CD14-positive monocyte (primary cell): Measurements from ENCODE around the gene MAP2K5. TPM values are rescaled to one million over a fixed set of nuclear protein-coding genes. Genes with fewer than 3 reads are reported as not detected.

Experiments
- DNase-seq, 3 donors: peaks; one replicate each; pipeline ENCODE4 v3.0.0-alpha.2; 2011 to 2022
- H2AFZ ChIP-seq: 2 replicates; pipeline ENCODE4 v1.6.0; 2012; ENCODE audit warnings: mild to moderate bottlenecking, low read depth, low read length, inconsistent platforms; ENCODE audit not compliant: insufficient read depth, poor library complexity, severe bottlenecking
- H3K27ac ChIP-seq, 2 donors: 1 replicate in 1 of 2; 2 replicates in 1 of 2; pipeline ENCODE4 v1.5.1; 2012 to 2013; ENCODE audit warnings: low read length in 2 of 2, control low read depth in 1 of 2, inconsistent platforms in 1 of 2, low read depth in 1 of 2, mild to moderate bottlenecking in 1 of 2
- H3K27me3 ChIP-seq, 2 donors: one replicate each; pipeline versions ENCODE4 v1.6.0 to v1.6.1; 2011 to 2013; ENCODE audit warnings: low read length in 2 of 2; ENCODE audit not compliant: control insufficient read depth in 2 of 2, insufficient read depth in 2 of 2
- H3K36me3 ChIP-seq, 2 donors: replicated peaks in 1 of 2; 1 replicate in 1 of 2; 2 replicates in 1 of 2; pipeline versions ENCODE4 v1.5.1 to v1.6.1; 2012 to 2013; ENCODE audit warnings: low read length in 2 of 2, control low read depth in 1 of 2, inconsistent platforms in 1 of 2, mild to moderate bottlenecking in 1 of 2; ENCODE audit not compliant: insufficient read depth in 2 of 2, control insufficient read depth in 1 of 2
- H3K4me1 ChIP-seq, 2 donors: 1 replicate in 1 of 2; 2 replicates in 1 of 2; pipeline versions ENCODE4 v1.5.1 to v1.6.1; 2012 to 2013; ENCODE audit warnings: low read length in 2 of 2, control low read depth in 1 of 2, inconsistent platforms in 1 of 2, mild to moderate bottlenecking in 1 of 2, moderate library complexity in 1 of 2; ENCODE audit not compliant: insufficient read depth in 2 of 2, control insufficient read depth in 1 of 2
- H3K4me2 ChIP-seq: replicated peaks from 2 replicates; pipeline ENCODE3; 2012; ENCODE audit warnings: low read length, moderate library complexity, mild to moderate bottlenecking; ENCODE audit not compliant: poor library complexity, severe bottlenecking; ENCODE audit errors: extremely low read depth
- H3K4me3 ChIP-seq, 3 experiments: fragments of 200-600 bp in 1 of 3; sonication (generic) in 1 of 3; replicated peaks in 1 of 3; 1 replicate in 2 of 3; 2 replicates in 1 of 3; pipeline ENCODE4 v1.5.1; 2011 to 2013; ENCODE audit warnings: low read length in 3 of 3, mild to moderate bottlenecking in 3 of 3, control low read depth in 2 of 3, low read depth in 2 of 3, inconsistent platforms in 1 of 3, moderate library complexity in 1 of 3
- H3K79me2 ChIP-seq: 2 replicates; pipeline ENCODE4 v1.6.0; 2012; ENCODE audit warnings: mild to moderate bottlenecking, control low read depth, inconsistent platforms, low read length, moderate library complexity; ENCODE audit not compliant: insufficient read depth
- H3K9ac ChIP-seq: 2 replicates; pipeline ENCODE4 v1.6.0; 2017; ENCODE audit warnings: low read length, mild to moderate bottlenecking; ENCODE audit not compliant: insufficient read depth, poor library complexity, severe bottlenecking
- H3K9me3 ChIP-seq, 2 donors: replicated peaks in 1 of 2; 1 replicate in 1 of 2; 2 replicates in 1 of 2; pipeline versions ENCODE4 v1.5.1 to v1.6.1; 2012 to 2013; ENCODE audit warnings: low read length in 2 of 2, control low read depth in 1 of 2; ENCODE audit not compliant: control insufficient read depth in 1 of 2, insufficient read depth in 1 of 2
- H4K20me1 ChIP-seq: 2 replicates; pipeline ENCODE4 v1.6.0; 2012; ENCODE audit warnings: mild to moderate bottlenecking, low read length, control low read depth, moderate library complexity; ENCODE audit not compliant: insufficient read depth
- H3K27ac Mint-ChIP-seq, 7 donors: one replicate each; pipeline ENCODE4 v1.8.0; 2020; ENCODE audit warnings: mild to moderate bottlenecking in 7 of 7, mixed read lengths in 7 of 7, moderate library complexity in 6 of 7, inconsistent platforms in 2 of 7
- H3K27me3 Mint-ChIP-seq, 3 donors: one replicate each; pipeline ENCODE4 v1.8.0; 2021 to 2022; ENCODE audit warnings: low read depth in 3 of 3, mild to moderate bottlenecking in 3 of 3, mixed read lengths in 3 of 3, moderate library complexity in 3 of 3, inconsistent platforms in 1 of 3
- H3K36me3 Mint-ChIP-seq, 2 donors: one replicate each; pipeline ENCODE4 v1.8.0; 2020; ENCODE audit warnings: mixed read lengths in 2 of 2, inconsistent platforms in 1 of 2, mild to moderate bottlenecking in 1 of 2
- H3K4me1 Mint-ChIP-seq: one replicate; pipeline ENCODE4 v1.8.0; 2020; ENCODE audit warnings: mild to moderate bottlenecking, mixed read lengths
- H3K4me3 Mint-ChIP-seq, 2 donors: one replicate each; pipeline ENCODE4 v1.8.0; 2020; ENCODE audit warnings: mild to moderate bottlenecking in 2 of 2, mixed read lengths in 2 of 2, moderate library complexity in 1 of 2
- H3K9me3 Mint-ChIP-seq, 7 donors: one replicate each; pipeline ENCODE4 v1.8.0; 2020 to 2022; ENCODE audit warnings: mixed read lengths in 7 of 7, mild to moderate bottlenecking in 6 of 7, moderate library complexity in 6 of 7, inconsistent platforms in 2 of 7
- CTCF ChIP-seq: fragments of 200-600 bp; IDR thresholded peaks from one replicate; pipeline ENCODE4 v1.8.0; 2022; ENCODE audit warnings: antibody characterized with exemption, mild to moderate bottlenecking
- WGBS: methylation state at CpG from one replicate; pipeline ENCODE4 v1.1.5; 2013; ENCODE audit warnings: missing lambda C conversion rate; ENCODE audit not compliant: insufficient coverage; 5-methylcytosine and 5-hydroxymethylcytosine counted together
- intact Hi-C, 2 donors: fragments of 100-400 bp; cut with micrococcal nuclease; formaldehyde crosslinking; loops; one replicate each; pipeline versions ENCODE4 v1.15.0 to v1.15.1; 2023
- polyA plus RNA-seq, 3 donors: library from polyadenylated mRNA; depleted of rRNA in 1 of 3; unstranded in 2 of 3; stranded (reverse) in 1 of 3; fragments of 300-500 nt in 2 of 3; fragments of >200 nt in 1 of 3; fragmentation: Illumina TruSeq in 2 of 3; gene quantifications; 1 replicate in 2 of 3; 2 replicates in 1 of 3; pipeline ENCODE4 v1.2.3, GENCODE V29; 2012 to 2021

The MAP2K5 gene
- polyA plus RNA-seq, 3 donors = 10.2 to 11.3 (median 10.6) TPM

GRCh38 chr15:67784856-67785430, 242.4 kb downstream of the MAP2K5 start:
- no peak for DNase-seq
- H3K4me1 ChIP-seq = peaks cover 16 to 23% of the 10 kb centered on the region in 2 donors
- H3K4me3 ChIP-seq = no peak overlapping the region
- H3K79me2 ChIP-seq = no peaks in the 10 kb centered on the region
- H3K36me3 ChIP-seq = no peaks in the 10 kb centered on the region
- no peak overlapping the region for H3K27ac Mint-ChIP-seq
- H2AFZ ChIP-seq = no peak overlapping the region
- H3K4me3 Mint-ChIP-seq = no peak overlapping the region
- intact Hi-C loops = no loop called here
- no peaks in the 10 kb centered on the region for H4K20me1 ChIP-seq
- no peaks in the 10 kb centered on the region for H3K9me3 Mint-ChIP-seq
- 53% methylated on average over 7 of the region's 12 CpGs for WGBS
- no peaks in the 10 kb centered on the region for H3K27me3 ChIP-seq
- TF ChIP-seq CTCF = no peak
- H3K27ac ChIP-seq = no peak overlapping the region
- H3K36me3 Mint-ChIP-seq = peaks cover 23 to 26% of the 10 kb centered on the region in 2 donors
- H3K4me2 ChIP-seq = no peak overlapping the region
- peaks cover 30% of the 10 kb centered on the region for H3K4me1 Mint-ChIP-seq
- H3K9me3 ChIP-seq = no peaks in the 10 kb centered on the region
- H3K27me3 Mint-ChIP-seq = no peaks in the 10 kb centered on the region
- no peak overlapping the region for H3K9ac ChIP-seq

GRCh38 chr15:67785431-67785830, 242.9 kb downstream of the MAP2K5 start:
- Mint-ChIP-seq H3K9me3 (no peaks in the 10 kb centered on the region), H3K27me3 (no peaks in the 10 kb centered on the region), H3K4me3 (no peak overlapping the region), H3K4me1 (peaks cover 25% of the 10 kb centered on the region), H3K27ac (no peak overlapping the region), H3K36me3 (peaks cover 26 to 28% of the 10 kb centered on the region in 2 donors)
- Histone ChIP-seq H3K4me2 (no peak overlapping the region), H3K36me3 (no peaks in the 10 kb centered on the region), H3K4me1 (peaks cover 11 to 18% of the 10 kb centered on the region in 2 donors), H3K9me3 (no peaks in the 10 kb centered on the region), H3K4me3 (no peak overlapping the region), H3K27me3 (no peaks in the 10 kb centered on the region), H3K27ac (no peak overlapping the region), H4K20me1 (no peaks in the 10 kb centered on the region), H3K9ac (no peak overlapping the region), H3K79me2 (no peaks in the 10 kb centered on the region), H2AFZ (no peak overlapping the region)
- no peak for DNase-seq
- 94% methylated on average over 3 of the region's 5 CpGs for WGBS
- no peak for TF ChIP-seq CTCF
- intact Hi-C loops = no loop called here
